ENCODE results near the gene XPC.

Gene XPC

GRCh38 chr3:14142567-14143270 is 35.7 kb downstream of the XPC start:
- no peak overlapping the region for H3K4me3 ChIP-seq (ENCODE audit: control insufficient read depth, low read depth, low read length)
- no peak for TF ChIP-seq CTCF (conservative IDR thresholded peaks at IDR 0.05; ENCODE audit: control insufficient read depth, insufficient read depth, low read depth, low read length)
- no peak for DNase-seq (ENCODE audit: low read depth)

- no peak for DNase-seq (ENCODE audit: low read depth)
- no peak overlapping the region for H3K4me3 ChIP-seq (ENCODE audit: control insufficient read depth, low read depth, low read length)
- TF ChIP-seq CTCF (conservative IDR thresholded peaks at IDR 0.05; ENCODE audit: control insufficient read depth, insufficient read depth, low read depth, low read length) = no peak
These were observed 36.6 kb downstream of the XPC start for GRCh38 chr3:14141602-14142341.

GRCh38 chr3:14141144-14141543 is 37.3 kb downstream of the XPC start:
- peak; percentile 31 for DNase-seq (ENCODE audit: low read depth)
- TF ChIP-seq CTCF (conservative IDR thresholded peaks at IDR 0.05; ENCODE audit: control insufficient read depth, insufficient read depth, low read depth, low read length) = no peak
- no peak overlapping the region for H3K4me3 ChIP-seq (ENCODE audit: control insufficient read depth, low read depth, low read length)

- H3K4me3 ChIP-seq (ENCODE audit: control insufficient read depth, low read depth, low read length) = no peak overlapping the region
- TF ChIP-seq CTCF (conservative IDR thresholded peaks at IDR 0.05; ENCODE audit: control insufficient read depth, insufficient read depth, low read depth, low read length) = no peak
- no peak for DNase-seq (ENCODE audit: low read depth)
These were observed 37.7 kb downstream of the XPC start for GRCh38 chr3:14140668-14141067.

- no peak overlapping the region for H3K4me3 ChIP-seq (ENCODE audit: control insufficient read depth, low read depth, low read length)
- DNase-seq (ENCODE audit: low read depth) = no peak
- no peak for TF ChIP-seq CTCF (conservative IDR thresholded peaks at IDR 0.05; ENCODE audit: control insufficient read depth, insufficient read depth, low read depth, low read length)
These were observed 38.6 kb downstream of the XPC start for GRCh38 chr3:14139771-14140170.

GRCh38 chr3:14138878-14139655 is 39.3 kb downstream of the XPC start:
- no peak overlapping the region for H3K4me3 ChIP-seq (ENCODE audit: control insufficient read depth, low read depth, low read length)
- no peak for DNase-seq (ENCODE audit: low read depth)
- no peak for TF ChIP-seq CTCF (conservative IDR thresholded peaks at IDR 0.05; ENCODE audit: control insufficient read depth, insufficient read depth, low read depth, low read length)

Data from fibroblast of mammary gland (primary cell).